Raji (cell line): Measurements from ENCODE around the gene CYP2A13.

Source experiments
- POLR2A ChIP-seq: IDR thresholded peaks from 2 replicates; pipeline ENCODE4 v1.6.1; 2011; ENCODE audit warnings: low read depth, low read length, control low read depth; ENCODE audit not compliant: insufficient read depth

The CYP2A13 gene, protein sequence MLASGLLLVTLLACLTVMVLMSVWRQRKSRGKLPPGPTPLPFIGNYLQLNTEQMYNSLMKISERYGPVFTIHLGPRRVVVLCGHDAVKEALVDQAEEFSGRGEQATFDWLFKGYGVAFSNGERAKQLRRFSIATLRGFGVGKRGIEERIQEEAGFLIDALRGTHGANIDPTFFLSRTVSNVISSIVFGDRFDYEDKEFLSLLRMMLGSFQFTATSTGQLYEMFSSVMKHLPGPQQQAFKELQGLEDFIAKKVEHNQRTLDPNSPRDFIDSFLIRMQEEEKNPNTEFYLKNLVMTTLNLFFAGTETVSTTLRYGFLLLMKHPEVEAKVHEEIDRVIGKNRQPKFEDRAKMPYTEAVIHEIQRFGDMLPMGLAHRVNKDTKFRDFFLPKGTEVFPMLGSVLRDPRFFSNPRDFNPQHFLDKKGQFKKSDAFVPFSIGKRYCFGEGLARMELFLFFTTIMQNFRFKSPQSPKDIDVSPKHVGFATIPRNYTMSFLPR

DNA sequence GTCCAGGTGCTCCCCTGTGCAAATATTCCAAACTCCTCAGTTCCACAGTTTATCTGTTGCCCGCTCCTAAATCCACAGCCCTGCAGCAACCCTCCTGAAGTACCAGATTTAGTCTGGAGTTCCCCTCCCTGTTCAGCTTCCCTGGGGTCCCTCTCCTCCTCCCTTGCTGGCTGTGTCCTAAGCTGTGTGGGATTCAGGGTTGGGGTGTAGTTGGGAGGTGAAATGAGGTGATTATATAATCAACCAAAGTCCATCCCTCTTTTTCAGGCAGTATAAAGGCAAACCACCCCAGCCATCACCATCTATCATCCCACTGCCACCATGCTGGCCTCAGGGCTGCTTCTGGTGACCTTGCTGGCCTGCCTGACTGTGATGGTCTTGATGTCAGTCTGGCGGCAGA is at the start of gene CYP2A13:
TSS of gene CYP2A13 (plus strand) at position 301 of the 400 bp plus-strand sequence. CDS start at position 322, 21 bp downstream.
- TF ChIP-seq POLR2A = no peak

DNA sequence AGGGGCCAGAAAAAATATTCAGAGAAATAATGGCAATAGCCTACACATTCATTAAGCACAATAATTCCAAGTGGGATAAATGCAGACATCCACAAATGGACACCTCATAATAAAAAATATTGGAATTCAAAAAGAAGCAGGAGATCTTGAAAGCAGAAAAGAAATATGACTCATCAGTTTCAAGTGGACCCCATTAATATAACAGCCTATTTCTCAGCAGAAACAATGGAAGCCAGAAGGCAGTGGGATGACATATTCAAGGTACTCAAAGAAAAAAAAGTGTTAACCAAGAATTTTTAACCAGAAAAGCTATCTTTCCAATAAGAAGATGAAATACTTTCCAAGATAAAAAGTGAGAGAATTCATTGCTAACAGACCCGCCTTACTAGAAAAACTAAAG is 48.4 kb upstream of the CYP2A13 start:
- no peak for TF ChIP-seq POLR2A

DNA sequence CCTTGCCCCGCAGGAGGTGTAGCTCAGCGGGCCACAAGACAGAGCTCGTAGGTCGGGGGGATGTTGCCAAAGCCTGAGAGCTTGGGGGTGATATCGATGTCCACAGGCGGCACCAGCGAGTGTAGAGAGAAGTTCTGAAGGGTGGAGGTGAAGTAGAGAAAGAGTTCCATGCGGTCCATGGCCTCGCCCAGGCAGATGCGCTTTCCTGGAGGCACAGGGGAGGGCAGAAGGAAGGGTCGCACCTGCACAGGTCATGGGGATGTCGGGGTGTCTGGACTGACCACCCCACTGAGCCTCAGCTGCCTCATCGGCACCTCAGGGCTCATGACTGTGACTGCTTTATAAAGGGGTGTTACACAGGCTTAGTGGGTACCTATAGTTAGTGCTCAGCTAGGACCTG is 37.8 kb upstream of the CYP2A13 start:
- no peak for TF ChIP-seq POLR2A

DNA sequence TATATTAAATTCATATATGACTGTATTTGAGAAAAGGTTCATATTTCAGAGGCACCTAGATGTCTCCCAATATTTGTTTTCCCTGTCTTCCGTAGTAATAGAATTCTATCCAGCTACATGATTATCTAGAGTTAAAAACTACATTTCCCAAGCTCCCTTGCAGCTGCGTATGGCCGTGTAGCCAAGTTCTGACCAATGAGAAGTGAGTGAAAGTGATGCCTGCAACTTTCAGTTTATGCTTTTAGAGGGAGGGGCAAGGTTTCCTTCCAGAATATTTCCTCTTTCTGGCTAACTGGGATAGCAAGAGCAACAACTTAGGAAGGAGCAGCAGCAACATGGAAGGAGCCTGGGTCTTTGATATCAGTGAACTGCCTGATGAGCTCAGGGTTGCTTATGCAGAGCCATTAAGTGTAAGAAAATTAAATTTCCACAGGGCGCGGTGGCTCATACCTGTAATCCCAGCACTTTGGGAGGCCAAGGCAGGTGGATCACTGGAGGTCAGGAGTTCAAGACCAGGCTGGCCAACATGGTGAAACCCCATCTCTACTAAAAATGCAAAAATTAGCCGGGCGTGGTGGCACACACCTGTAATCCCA is 23.2 kb upstream of the CYP2A13 start:
- no peak for TF ChIP-seq POLR2A

DNA sequence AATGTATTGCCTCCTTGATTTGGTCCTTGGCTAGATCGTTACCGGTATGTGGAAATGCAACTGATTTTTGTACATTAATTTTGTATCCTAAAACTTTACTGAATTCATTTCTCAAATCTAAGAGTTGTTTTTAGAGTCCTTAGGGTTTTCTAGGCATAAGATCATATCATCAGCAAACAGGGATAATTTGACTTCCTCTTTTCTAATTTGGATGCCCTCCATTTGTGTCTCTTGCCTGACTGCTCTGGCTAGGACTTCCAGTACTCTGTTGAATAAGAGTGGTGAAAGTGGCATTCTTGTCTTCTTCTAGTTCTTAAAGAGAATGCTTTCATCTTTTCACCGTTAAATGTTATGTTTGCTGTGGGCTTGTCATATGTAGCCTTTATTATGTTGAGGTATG is 12.0 kb upstream of the CYP2A13 start:
- TF ChIP-seq POLR2A = no peak

DNA sequence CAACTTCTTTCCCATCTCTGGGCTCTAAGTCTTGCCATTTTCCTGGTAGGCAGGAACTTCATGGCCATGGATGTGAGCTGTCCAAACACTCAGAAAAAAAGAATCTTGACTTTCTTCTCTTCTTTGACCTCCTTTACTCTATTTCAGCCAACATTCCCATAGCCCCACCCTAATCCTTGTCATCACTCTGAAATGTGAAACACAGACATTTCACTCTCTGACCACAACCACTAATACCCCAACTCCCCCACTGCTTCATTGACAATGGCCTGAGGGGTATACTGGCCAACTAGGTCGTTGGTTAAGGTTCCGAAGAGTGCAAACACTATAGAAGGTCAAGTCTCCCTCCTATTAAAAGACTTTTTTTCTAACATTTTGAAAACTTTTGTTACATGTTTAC is 4.7 kb upstream of the CYP2A13 start:
- no peak for TF ChIP-seq POLR2A

DNA sequence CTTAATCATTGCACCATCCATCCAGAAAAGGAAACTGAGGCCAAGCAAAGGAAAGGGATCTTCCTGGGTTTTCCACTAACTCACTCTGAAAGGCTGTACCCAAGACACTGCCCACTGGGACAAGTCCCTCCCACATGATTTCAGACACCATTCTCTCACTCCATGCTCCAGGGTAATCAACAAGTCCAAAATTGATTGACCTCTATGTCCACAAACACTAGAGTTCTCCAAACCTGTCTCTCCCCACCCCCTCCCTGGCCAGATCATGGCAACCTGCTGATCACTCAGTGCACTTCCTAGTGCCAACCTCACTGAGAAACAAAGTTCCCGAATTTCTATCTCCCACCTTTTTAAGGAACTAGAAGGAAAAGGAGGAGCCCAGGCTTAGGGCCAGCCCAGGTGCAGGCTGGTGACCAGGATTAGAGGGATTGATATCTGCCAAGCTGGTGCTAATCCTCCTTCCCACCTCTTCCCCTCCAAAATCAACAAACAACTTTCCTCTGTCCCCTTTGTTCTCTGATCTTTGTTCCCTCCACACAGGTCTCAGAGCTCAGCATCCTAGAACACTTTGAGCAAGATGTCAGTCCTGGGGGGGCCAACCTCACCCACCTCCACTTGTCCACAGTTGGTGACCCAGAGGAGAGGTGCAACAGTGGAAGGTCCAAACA is 2.4 kb upstream of the CYP2A13 start:
- TF ChIP-seq POLR2A = no peak

DNA sequence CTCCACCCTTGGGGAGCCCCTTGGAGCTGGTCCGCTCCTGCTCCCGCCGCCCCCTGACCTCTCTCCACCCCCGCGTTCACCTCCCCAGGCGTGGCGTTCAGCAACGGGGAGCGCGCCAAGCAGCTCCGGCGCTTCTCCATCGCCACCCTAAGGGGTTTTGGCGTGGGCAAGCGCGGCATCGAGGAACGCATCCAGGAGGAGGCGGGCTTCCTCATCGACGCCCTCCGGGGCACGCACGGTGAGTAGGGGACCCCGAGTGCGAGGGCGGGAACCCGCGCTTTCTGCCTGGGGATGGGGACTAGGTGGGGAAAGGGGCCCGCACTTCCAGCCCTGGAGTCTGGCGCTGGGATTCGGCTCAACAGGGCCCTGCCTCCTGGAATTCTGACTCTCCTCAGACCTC is 1.7 kb downstream of the CYP2A13 start:
- no peak for TF ChIP-seq POLR2A

DNA sequence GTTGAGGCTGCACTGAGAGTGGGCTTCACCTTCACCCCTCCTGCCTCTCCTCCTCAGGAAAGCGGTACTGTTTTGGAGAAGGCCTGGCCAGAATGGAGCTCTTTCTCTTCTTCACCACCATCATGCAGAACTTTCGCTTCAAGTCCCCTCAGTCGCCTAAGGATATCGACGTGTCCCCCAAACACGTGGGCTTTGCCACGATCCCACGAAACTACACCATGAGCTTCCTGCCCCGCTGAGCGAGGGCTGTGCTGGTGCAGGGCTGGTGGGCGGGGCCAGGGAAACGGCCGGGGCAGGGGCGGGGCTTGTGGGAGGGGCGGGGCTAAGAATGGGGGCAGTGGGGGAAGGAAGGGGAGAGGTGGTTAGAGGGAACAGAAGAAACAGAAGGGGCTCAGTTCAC is 7.5 kb downstream of the CYP2A13 start:
- TF ChIP-seq POLR2A = no peak

DNA sequence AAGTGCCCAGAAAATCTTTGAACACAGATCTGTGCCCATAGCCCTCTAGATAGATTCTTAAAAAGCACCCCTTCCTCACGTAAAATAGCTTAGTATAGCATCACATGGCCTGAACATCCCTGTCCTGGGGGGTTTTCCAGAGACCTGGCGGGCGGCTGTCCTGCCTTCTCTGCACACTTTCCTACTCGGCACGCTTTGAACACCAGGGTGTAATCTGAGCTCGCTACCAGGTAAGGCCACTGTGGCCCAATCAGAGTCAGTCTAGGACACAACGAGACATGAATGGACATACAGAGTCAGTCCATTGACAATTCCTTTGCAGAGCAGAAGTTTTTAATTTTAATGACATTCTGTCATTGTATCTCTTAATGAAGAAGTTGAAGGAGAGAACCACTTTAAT is 8.1 kb downstream of the CYP2A13 start:
- no peak for TF ChIP-seq POLR2A

DNA sequence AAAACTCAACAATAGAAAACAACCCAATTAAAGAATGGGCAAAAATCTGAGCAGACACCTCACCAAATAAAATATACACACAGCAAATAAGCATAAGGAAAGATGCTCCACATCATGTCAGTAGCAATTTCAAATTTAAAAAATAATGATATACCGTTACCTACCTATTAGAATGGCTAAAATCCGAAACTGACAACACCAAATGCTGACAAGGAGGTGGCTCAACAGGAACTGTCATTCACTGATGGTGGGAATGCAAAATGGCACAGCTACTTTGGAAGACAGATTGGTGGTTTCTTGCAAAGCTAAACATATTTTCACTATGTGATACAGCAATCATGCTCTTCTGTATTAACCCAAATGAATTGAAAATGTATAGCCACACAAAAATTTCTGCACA is 9.1 kb downstream of the CYP2A13 start:
- TF ChIP-seq POLR2A = no peak

DNA sequence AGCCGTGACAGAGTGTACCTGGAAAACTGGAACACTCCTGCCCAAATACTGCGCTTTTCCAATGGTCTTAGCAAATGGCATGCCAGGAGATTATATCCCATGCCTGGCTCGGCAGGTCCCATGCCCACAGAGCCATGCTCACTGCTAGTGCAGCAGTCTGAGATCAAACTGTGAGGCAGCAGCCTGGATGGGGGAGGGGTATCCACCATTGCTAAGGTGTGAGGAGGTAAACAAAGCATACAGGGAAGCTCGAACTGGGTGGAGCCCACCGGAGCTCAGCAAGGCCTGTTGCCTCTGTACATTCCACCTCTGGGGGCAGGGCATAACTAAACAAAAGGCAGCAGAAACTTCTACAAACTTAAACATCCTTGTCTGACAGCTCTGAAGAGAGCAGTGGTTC is 10.5 kb downstream of the CYP2A13 start:
- no peak for TF ChIP-seq POLR2A

DNA sequence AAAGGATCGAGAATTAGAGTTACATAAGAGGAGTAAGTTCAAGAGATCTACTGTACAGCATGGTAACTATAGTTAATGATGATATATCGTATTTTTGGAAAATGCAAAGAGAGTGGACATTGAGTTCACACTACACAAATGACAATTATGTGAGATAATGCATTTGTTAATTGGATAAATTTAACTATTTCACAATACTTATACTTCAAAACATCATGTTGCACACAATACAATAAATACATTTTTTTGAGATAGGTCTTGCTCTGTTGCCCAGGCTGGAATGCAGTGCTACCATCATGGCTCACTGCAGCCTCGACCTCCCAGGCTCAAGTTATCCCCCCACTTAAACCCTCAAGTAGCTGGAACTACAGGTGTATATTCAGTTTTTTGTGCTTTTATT is 17.9 kb downstream of the CYP2A13 start:
- no peak for TF ChIP-seq POLR2A

DNA sequence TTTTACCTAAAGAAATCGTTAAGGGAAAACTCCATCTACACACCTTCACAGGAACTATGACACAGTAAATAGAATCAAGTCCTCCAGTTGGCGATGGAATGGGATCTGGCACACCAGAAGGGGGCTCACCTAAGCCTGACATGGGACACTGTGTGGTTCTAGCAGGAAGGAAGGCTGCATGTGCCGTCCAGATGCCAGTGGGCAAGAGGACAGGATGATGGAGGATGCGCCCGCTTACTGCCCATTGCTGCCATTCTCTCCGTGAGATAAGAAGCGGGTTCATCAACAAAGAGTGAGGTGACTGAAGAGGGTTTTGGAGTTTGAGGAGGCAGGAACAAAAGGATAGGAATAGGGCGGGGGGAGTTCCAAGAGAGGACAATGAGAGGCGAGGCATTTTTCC is 23.0 kb downstream of the CYP2A13 start:
- TF ChIP-seq POLR2A = no peak

DNA sequence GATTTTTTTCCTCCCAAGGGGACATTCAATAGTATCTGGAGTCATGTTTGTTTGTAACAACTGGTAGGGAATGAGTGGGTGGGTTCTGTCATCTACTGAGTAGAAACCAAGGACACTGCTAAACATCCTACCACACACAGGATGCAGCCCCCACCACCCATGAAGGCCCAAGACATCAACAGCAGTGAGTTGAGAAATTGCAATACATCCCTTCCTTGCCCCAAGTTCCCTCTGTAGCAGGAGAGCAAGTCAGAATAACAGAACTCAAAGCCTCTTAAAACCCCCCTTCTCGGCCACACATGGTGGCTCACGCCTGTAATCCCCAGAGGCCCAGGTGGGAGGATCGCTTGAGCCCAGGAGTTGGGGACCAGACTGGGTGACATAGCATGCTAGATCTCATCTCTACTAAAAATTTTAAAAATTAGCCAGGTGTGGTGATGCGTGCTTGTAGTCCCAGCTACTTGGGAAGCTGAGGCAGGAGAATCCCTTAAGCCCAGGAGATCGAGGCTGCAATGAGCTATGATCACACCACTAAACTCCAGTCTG is 23.6 kb downstream of the CYP2A13 start:
- TF ChIP-seq POLR2A = no peak
